Measurements from ENCODE around the gene LOC128125822.
"Not testable (repeated sequence)": the region's sequence is repeated elsewhere in the genome, so short reads cannot be mapped to it uniquely, and the experiment has no call there.

Gene LOC128125822

GRCh38 chr6:63572044-63572746, at the start of gene LOC128125822, which contains the start of gene PTP4A1:
Gene LOC128125822 (plus strand): TSS chr6:63572480.
Gene PTP4A1 (plus strand): TSS chr6:63572480. CDS start chr6:63576881, 4,401 bp downstream.
- H3K27ac Mint-ChIP-seq: peak within 1 kb of the TSS; percentile 95
- H3K27me3 Mint-ChIP-seq: peaks cover 4% of the 10 kb centered on the region
- CTCF ChIA-PET: no interaction called here
- peaks cover 38% of the 10 kb centered on the region for H3K4me1 Mint-ChIP-seq
- H3K9me3 Mint-ChIP-seq: no peaks in the 10 kb centered on the region
- DNase-seq: peak; percentile 97
- H3K4me3 Mint-ChIP-seq: peak within 1 kb of the TSS; percentile 85
- peaks cover 21% of the 10 kb centered on the region for H3K36me3 Mint-ChIP-seq

DNA sequence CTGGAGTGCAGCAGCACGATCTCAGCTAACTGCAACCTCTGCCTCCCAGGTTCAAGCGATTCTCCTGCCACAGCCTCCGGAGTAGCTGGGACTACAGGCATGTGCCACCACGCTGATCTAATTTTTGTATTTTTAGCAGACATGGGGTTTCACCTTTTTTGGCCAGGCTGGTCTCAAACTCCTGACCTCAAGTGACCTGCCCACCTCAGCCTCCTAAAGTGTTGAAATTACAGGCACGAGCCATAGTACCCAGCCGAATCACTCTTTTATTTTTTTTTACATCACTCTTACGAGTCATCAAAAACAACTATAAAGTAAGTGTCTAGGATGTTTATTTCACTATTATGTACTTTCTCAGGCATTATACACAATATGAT, 49.4 kb upstream of the LOC128125822 start:
- CTCF ChIA-PET, H3K4me3 Mint-ChIP-seq, H3K27me3 Mint-ChIP-seq, H3K36me3 Mint-ChIP-seq, H3K9me3 Mint-ChIP-seq, DNase-seq, H3K27ac Mint-ChIP-seq: not testable (repeated sequence)
- peaks cover 27% of the 10 kb centered on the region for H3K4me1 Mint-ChIP-seq

- H3K4me3 Mint-ChIP-seq: no peak overlapping the region
- H3K27me3 Mint-ChIP-seq: no peaks in the 10 kb centered on the region
- peaks cover 2% of the 10 kb centered on the region for H3K9me3 Mint-ChIP-seq
- no peak for DNase-seq
- no peak overlapping the region for H3K27ac Mint-ChIP-seq
- no peaks in the 10 kb centered on the region for H3K36me3 Mint-ChIP-seq
- H3K4me1 Mint-ChIP-seq: peaks cover 33% of the 10 kb centered on the region
- CTCF ChIA-PET: no interaction called here
Measured at GRCh38 chr6:63523630-63524029, 48.6 kb upstream of the LOC128125822 start.

DNA sequence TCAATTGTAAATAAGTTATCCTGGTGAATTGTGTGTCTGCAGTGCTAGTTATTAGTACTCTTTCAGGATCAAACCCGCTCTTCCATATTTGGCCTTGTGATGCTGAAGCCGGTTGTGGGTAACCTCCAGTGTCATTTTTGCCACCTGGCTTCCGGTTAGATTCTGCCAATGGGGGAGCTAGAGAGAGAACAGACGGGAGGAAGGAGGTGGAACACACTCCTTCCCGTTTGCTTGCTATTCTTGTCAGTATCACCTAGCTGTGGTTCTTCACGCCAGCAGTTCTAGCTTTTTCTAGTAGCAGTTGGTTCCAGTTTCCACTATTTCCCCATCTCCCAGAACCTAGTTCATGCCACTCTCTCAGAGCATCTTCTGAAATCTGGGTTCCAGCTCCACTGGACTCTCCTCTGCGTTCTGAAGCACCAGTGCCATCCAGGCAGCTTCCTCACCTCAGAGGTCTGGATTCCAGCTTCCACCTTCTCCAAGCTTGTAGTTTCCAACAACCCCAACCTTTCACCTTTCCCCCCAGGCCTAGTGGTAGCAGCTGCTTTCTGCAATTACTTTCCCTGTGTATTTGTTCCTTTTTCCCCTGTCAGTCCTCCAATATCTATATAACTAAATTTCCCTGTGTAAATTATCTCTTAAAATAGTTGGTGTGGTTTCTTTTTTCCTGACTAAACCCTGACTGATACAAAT, 46.9 kb upstream of the LOC128125822 start:
- Mint-ChIP-seq H3K27ac (no peak overlapping the region), H3K9me3 (peaks cover 2% of the 10 kb centered on the region), H3K4me1 (peaks cover 33% of the 10 kb centered on the region), H3K36me3 (peaks cover 2% of the 10 kb centered on the region), H3K27me3 (no peaks in the 10 kb centered on the region), H3K4me3 (no peak overlapping the region)
- DNase-seq: no peak
- CTCF ChIA-PET: no interaction called here

DNA sequence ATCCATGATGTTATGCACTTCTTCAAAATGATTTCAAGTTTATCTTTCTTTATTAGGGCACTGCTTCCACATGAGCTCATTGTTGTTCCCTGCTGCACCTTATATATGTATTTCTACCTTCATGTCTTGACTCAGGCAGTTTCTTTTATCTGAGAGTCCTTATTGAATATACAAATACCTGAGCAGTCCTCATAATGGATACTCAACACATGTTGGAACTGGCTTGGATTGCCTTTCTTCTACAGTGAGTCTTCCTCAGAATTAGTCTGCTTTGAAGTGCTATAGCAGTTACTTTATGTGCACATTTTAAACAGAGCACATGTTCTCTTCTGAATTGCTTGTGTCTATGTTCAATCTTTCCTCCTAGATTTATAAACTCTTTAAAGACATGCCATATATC, 45.3 kb upstream of the LOC128125822 start:
- H3K9me3 Mint-ChIP-seq: peaks cover 2% of the 10 kb centered on the region
- peaks cover 5% of the 10 kb centered on the region for H3K36me3 Mint-ChIP-seq
- H3K4me3 Mint-ChIP-seq: no peak overlapping the region
- CTCF ChIA-PET: no interaction called here
- no peak overlapping the region for H3K27ac Mint-ChIP-seq
- no peaks in the 10 kb centered on the region for H3K27me3 Mint-ChIP-seq
- no peak for DNase-seq
- H3K4me1 Mint-ChIP-seq: peaks cover 39% of the 10 kb centered on the region

- Mint-ChIP-seq H3K4me1 (peaks cover 41% of the 10 kb centered on the region), H3K27me3 (no peaks in the 10 kb centered on the region), H3K36me3 (peaks cover 6% of the 10 kb centered on the region), H3K4me3 (no peak overlapping the region), H3K9me3 (peaks cover 2% of the 10 kb centered on the region), H3K27ac (peak overlapping the region; percentile 81)
- DNase-seq: no peak
- CTCF ChIA-PET: interaction anchor here (0.6 kb wide), 1 partner anchor 748 kb away, joined by 3 read pairs; no protein-coding TSS in a partner anchor
Measured at GRCh38 chr6:63527658-63528514, 44.4 kb upstream of the LOC128125822 start.

- H3K27ac Mint-ChIP-seq: peak overlapping the region; percentile 96
- DNase-seq: no peak
- H3K4me3 Mint-ChIP-seq: peak overlapping the region; percentile 56
- H3K36me3 Mint-ChIP-seq: peaks cover 6% of the 10 kb centered on the region
- H3K4me1 Mint-ChIP-seq: peaks cover 41% of the 10 kb centered on the region
- CTCF ChIA-PET: no interaction called here
- peaks cover 2% of the 10 kb centered on the region for H3K9me3 Mint-ChIP-seq
- no peaks in the 10 kb centered on the region for H3K27me3 Mint-ChIP-seq
Measured at GRCh38 chr6:63529498-63529897, 42.8 kb upstream of the LOC128125822 start.

DNA sequence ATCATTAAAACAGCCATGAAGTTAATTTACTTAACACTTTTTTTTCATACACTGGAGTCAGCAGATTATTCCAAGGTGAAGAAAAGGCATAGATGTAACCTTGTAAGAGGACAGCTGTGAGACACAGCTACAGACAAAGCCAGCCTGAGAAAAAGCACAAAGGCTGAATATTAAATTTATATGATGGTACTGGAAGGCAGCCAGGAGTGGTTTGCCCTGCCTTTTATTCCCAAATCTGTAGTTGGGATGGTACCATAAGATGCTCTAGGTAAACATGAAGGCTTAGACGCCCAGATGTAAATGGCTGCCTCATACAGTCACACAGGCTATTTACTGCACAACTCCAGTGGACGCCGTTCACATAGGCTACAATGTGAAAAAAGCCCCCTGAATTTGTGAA, 42.1 kb upstream of the LOC128125822 start:
- peak overlapping the region; percentile 96 for H3K27ac Mint-ChIP-seq

DNA sequence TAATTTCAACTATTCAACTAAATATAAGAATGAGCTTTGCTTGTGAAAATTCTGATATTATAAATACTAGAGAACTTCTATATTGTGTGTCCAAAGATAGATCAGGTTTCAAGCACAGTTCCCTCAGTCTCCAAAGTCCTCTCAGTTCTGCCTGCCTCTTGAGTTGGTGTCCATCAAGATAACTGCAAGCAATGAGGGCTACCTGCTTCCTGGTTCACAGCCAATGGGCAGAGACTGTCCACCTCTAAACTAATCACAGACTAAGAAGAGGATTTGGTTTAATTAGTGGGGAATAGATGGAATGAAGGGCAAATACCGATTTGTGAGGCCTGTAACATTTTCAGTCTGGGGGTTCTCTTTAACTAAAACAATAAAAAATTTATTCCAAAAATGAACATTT, 41.3 kb upstream of the LOC128125822 start:
- H3K27me3 Mint-ChIP-seq: peaks cover 4% of the 10 kb centered on the region
- no peak overlapping the region for H3K27ac Mint-ChIP-seq
- H3K4me3 Mint-ChIP-seq: no peak overlapping the region
- H3K9me3 Mint-ChIP-seq: no peaks in the 10 kb centered on the region
- peaks cover 35% of the 10 kb centered on the region for H3K4me1 Mint-ChIP-seq
- CTCF ChIA-PET: no interaction called here
- H3K36me3 Mint-ChIP-seq: peaks cover 6% of the 10 kb centered on the region
- no peak for DNase-seq

More for the DNA sequence above, 42.1 kb upstream of the LOC128125822 start:
- peaks cover under 1% of the 10 kb centered on the region for H3K9me3 Mint-ChIP-seq
- H3K27me3 Mint-ChIP-seq: no peaks in the 10 kb centered on the region
- no peak overlapping the region for H3K4me3 Mint-ChIP-seq
- peaks cover 6% of the 10 kb centered on the region for H3K36me3 Mint-ChIP-seq
- CTCF ChIA-PET: no interaction called here
- H3K4me1 Mint-ChIP-seq: peaks cover 40% of the 10 kb centered on the region
- DNase-seq: no peak

DNA sequence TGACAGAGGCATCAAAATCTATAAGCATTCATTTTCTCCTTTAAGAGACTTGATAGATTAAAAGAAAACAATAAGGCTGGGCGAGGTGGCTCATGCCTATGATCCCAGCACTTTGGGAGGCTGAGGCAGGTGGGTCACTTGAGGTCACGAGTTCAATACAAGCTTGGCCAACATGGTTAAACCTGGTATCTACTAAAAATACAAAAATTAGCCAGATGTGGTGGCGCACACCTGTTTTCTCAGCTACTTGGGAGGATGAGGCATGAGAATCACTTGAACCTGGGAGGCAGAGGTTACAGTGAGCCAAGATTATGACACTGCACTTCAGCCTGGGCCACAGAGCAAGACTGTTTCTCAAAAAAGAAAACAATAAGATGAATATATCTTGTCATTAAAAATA, 39.3 kb upstream of the LOC128125822 start:
- Mint-ChIP-seq H3K36me3 (peaks cover 6% of the 10 kb centered on the region), H3K27ac (no peak overlapping the region), H3K4me1 (peaks cover 26% of the 10 kb centered on the region), H3K27me3 (peaks cover 6% of the 10 kb centered on the region), H3K9me3 (no peaks in the 10 kb centered on the region), H3K4me3 (no peak overlapping the region)
- DNase-seq: no peak
- CTCF ChIA-PET: no interaction called here

DNA sequence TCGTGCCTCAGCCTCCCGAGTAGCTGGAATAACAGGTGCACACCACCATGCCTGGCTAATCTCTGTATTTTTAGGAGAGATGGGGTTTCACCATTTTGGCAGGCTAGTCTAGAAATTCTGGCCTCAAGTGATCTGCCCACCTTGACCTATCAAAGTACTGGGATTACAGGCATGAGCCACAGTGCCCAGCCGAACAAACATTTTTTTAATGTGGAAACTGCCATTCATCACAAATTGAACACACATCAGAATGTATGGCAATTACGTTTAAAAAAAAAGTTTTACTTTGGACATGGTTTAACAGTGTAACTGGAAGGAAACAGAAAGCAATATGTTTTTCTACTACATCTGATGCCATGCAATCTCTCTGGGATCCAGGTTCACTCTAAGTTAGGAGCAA, 38.3 kb upstream of the LOC128125822 start:
- Mint-ChIP-seq H3K4me3 (no peak overlapping the region), H3K36me3 (peaks cover 6% of the 10 kb centered on the region), H3K27ac (no peak overlapping the region), H3K27me3 (peaks cover 6% of the 10 kb centered on the region), H3K4me1 (peaks cover 21% of the 10 kb centered on the region), H3K9me3 (no peaks in the 10 kb centered on the region)
- CTCF ChIA-PET: no interaction called here
- DNase-seq: no peak

DNA sequence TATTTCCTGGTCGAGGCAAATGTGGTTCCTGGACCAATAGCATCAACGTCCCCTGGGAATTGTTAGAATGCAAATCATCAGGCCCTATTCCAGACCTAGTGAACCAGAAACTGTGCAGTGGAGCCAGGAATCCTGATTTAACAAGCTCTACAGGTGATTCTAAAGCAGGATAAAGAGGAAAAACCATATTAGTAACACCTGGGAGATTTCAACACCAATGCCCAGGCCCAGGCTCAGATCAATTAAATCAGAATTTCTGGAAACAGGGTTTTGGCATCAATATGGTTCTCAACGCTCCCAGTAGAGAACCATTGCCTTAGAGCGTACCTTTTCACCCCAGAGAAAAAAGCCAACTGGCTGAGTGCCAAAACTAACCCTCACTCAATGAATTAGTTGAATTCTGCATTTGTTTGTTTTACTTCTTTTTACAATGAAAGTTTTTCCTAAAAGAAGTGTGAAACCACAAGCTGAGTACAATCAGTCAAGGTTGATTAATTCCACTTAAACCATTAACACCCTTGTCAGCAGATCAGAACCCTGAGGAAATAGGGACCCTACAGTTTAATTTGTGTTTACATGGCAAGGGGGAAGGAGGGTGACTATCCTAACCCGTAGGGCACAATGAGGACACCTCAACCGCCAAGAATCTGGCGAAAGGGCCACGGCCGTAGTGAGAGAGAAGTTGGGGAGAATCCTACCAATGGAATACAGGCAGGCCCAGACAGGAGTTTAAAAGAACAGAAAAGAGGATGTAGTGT, 34.9 kb upstream of the LOC128125822 start:
- Mint-ChIP-seq H3K27me3 (peaks cover 31% of the 10 kb centered on the region), H3K4me3 (no peak overlapping the region), H3K4me1 (no peaks in the 10 kb centered on the region), H3K36me3 (no peaks in the 10 kb centered on the region), H3K9me3 (no peaks in the 10 kb centered on the region), H3K27ac (no peak overlapping the region)
- DNase-seq: no peak
- CTCF ChIA-PET: no interaction called here

DNA sequence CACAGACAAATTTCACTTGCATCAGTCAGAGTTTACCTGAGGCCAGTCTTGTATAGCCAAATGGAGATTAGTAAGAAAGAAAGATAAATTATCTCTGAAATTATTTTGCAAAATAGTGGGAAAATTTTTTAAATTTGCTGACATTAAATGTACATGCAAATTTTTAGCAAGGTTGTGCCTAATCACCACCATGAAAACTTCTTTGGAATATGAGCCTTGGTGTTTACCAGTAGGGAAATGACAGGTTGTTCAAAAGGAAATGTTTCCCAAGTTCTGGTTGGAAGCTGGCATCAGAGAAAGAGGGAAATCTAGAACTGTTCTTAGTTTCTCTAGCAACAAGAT, 34.4 kb upstream of the LOC128125822 start:
- Mint-ChIP-seq H3K4me1 (no peaks in the 10 kb centered on the region), H3K4me3 (no peak overlapping the region), H3K9me3 (no peaks in the 10 kb centered on the region), H3K36me3 (no peaks in the 10 kb centered on the region), H3K27ac (no peak overlapping the region), H3K27me3 (peaks cover 35% of the 10 kb centered on the region)
- DNase-seq: no peak
- CTCF ChIA-PET: no interaction called here

GRCh38 chr6:63538550-63538949, 33.7 kb upstream of the LOC128125822 start:
- CTCF ChIA-PET: no interaction called here
- Mint-ChIP-seq H3K27me3 (peaks cover 36% of the 10 kb centered on the region), H3K36me3 (no peaks in the 10 kb centered on the region), H3K4me3 (no peak overlapping the region), H3K4me1 (no peaks in the 10 kb centered on the region), H3K9me3 (no peaks in the 10 kb centered on the region), H3K27ac (no peak overlapping the region)
- no peak for DNase-seq

Measured in activated naive CD4-positive, alpha-beta T cell treated with anti-CD3 and anti-CD28 coated beads, Interleukin-2, amount 10 ng/mL, durations not matched to agents 7 days and 5 days (primary cell).